HCT116 (cell line): ENCODE results near the gene GSKIP. TPM values are rescaled to one million over a fixed set of nuclear protein-coding genes. Genes with fewer than 3 reads are reported as not detected.

Experiments
- ATAC-seq: fragments of 200-7000 bp; cut with Tn5 transposase; 2 replicates; pipeline ENCODE4 v1.9.1; 2020; ENCODE audit warnings: mild to moderate bottlenecking, moderate library complexity
- BruUV-seq: library from RNA; stranded (reverse); fragments of 400-500 nt; replicated peaks from 2 replicates; lab custom pipeline; 2021; lab: Mats Ljungman, UMichigan
- CTCF ChIA-PET: fragments of 300-600 bp; sonication (Branson Sonifier 250); formaldehyde crosslinking; loops from one replicate; lab custom pipeline; 2021; ENCODE audit warnings: antibody characterized with exemption; lab: Charles Lee
- POLR2A ChIA-PET: fragments of 300-600, 350-600 bp; sonication (Branson Sonifier 250); formaldehyde crosslinking; loops from one replicate; lab custom pipeline; 2021; ENCODE audit warnings: antibody characterized with exemption; lab: Charles Lee
- RAD21 ChIA-PET, 2 experiments: fragments of 300-600 bp; sonication (Branson Sonifier 250); formaldehyde crosslinking; loops; one replicate each; lab custom pipeline; 2023; ENCODE audit warnings: low total read pairs in 2 of 2; ENCODE audit not compliant: uncharacterized antibody in 2 of 2, unreplicated experiment in 2 of 2, low non-redundant PET in 1 of 2; lab: Charles Lee
- DNase-seq: peaks from one replicate; pipeline ENCODE4 v3.0.0-alpha.2; 2010; ENCODE audit warnings: low read depth, low spot score
- H2AFZ ChIP-seq: fragments of 200-600 bp; shearing (Covaris generic), sonication (generic); 2 replicates; pipeline ENCODE4 v1.6.1; 2017; ENCODE audit warnings: low read depth, mixed run types, mixed read lengths, antibody characterized with exemption, low read length; ENCODE audit not compliant: poor library complexity, severe bottlenecking
- H3K27ac ChIP-seq: 2 replicates; pipeline ENCODE4 v1.5.1; 2012; ENCODE audit warnings: low read depth, low read length
- H3K27me3 ChIP-seq: fragments of 200-600 bp; sonication (generic); 2 replicates; pipeline ENCODE4 v1.6.1; 2016; ENCODE audit warnings: mixed run types, low read length, mixed read lengths; ENCODE audit not compliant: insufficient read depth
- H3K36me3 ChIP-seq, 2 experiments: fragments of 200-500 bp in 1 of 2; fragments of 200-600 bp in 1 of 2; sonication (Bioruptor generic) in 1 of 2; sonication (generic) in 1 of 2; 2 replicates each; pipeline versions ENCODE4 v1.5.1 to v1.6.1; 2014 to 2016; ENCODE audit warnings: low read length in 2 of 2, inconsistent platforms in 1 of 2, mixed read lengths in 1 of 2, mixed run types in 1 of 2; ENCODE audit not compliant: insufficient read depth in 2 of 2, control insufficient read depth in 1 of 2
- H3K4me1 ChIP-seq, 2 experiments: fragments of 200-600 bp in 1 of 2; sonication (generic) in 1 of 2; 2 replicates each; pipeline versions ENCODE4 v1.5.1 to v1.6.1; 2012 to 2017; ENCODE audit warnings: low read length in 2 of 2, inconsistent platforms in 1 of 2, mild to moderate bottlenecking in 1 of 2, mixed read lengths in 1 of 2, mixed run types in 1 of 2, moderate library complexity in 1 of 2; ENCODE audit not compliant: insufficient read depth in 2 of 2, control insufficient read depth in 1 of 2
- H3K4me2 ChIP-seq: fragments of 200-600 bp; sonication (generic); 2 replicates; pipeline ENCODE4 v1.6.1; 2017; ENCODE audit warnings: mixed run types, low read length, mixed read lengths
- H3K4me3 ChIP-seq, 2 experiments: fragments of 200-600 bp in 1 of 2; sonication (generic) in 1 of 2; replicated peaks in 1 of 2; 2 replicates each; pipeline ENCODE4 v1.5.1; 2011 to 2016; ENCODE audit warnings: low read length in 2 of 2, control low read depth in 1 of 2, low read depth in 1 of 2, mild to moderate bottlenecking in 1 of 2, mixed read lengths in 1 of 2, mixed run types in 1 of 2
- H3K79me2 ChIP-seq: fragments of 200-600 bp; sonication (generic); 2 replicates; pipeline ENCODE4 v1.6.1; 2017; ENCODE audit warnings: mild to moderate bottlenecking, mixed run types, low read length, moderate library complexity, mixed read lengths; ENCODE audit not compliant: insufficient read depth
- H3K9ac ChIP-seq: fragments of 200-600 bp; sonication (generic); 2 replicates; pipeline ENCODE4 v1.6.1; 2016; ENCODE audit warnings: low read length, mixed read lengths
- H3K9me2 ChIP-seq: fragments of 200-600 bp; sonication (generic), shearing (Covaris generic); 2 replicates; pipeline ENCODE4 v1.6.1; 2017; ENCODE audit warnings: mixed run types, mild to moderate bottlenecking, moderate library complexity; ENCODE audit not compliant: insufficient read depth
- H3K9me3 ChIP-seq, 2 experiments: fragments of 200-500 bp in 1 of 2; fragments of 200-600 bp in 1 of 2; sonication (Bioruptor generic) in 1 of 2; sonication (generic) in 1 of 2; 2 replicates each; pipeline ENCODE4 v1.6.1; 2014 to 2017; ENCODE audit warnings: low read length in 2 of 2, mixed read lengths in 2 of 2, inconsistent platforms in 1 of 2, low read depth in 1 of 2, mild to moderate bottlenecking in 1 of 2, mixed run types in 1 of 2, moderate library complexity in 1 of 2; ENCODE audit not compliant: control insufficient read depth in 1 of 2, insufficient read depth in 1 of 2
- H4K20me1 ChIP-seq: fragments of 200-600 bp; sonication (generic), shearing (Covaris generic); 2 replicates; pipeline ENCODE4 v1.6.1; 2017; ENCODE audit warnings: mixed run types, mild to moderate bottlenecking, moderate library complexity; ENCODE audit not compliant: insufficient read depth
- ATF3 ChIP-seq: IDR thresholded peaks from 2 replicates; pipeline ENCODE4 v1.6.1; 2012
- CEBPB ChIP-seq: IDR thresholded peaks from 2 replicates; pipeline ENCODE4 v1.6.1; 2012; ENCODE audit warnings: low read depth
- CTCF ChIP-seq, 3 experiments: fragments of 200-600 bp in 1 of 3; sonication (generic) in 1 of 3; IDR thresholded peaks in 2 of 3; conservative IDR thresholded peaks in 1 of 3; 2 replicates each; pipeline ENCODE4 v1.5.1; 2012 to 2017; ENCODE audit warnings: low read depth in 2 of 3, low read length in 2 of 3, antibody characterized with exemption in 1 of 3, borderline replicate concordance in 1 of 3, control low read depth in 1 of 3, mild to moderate bottlenecking in 1 of 3, mixed read lengths in 1 of 3, mixed run types in 1 of 3, moderate library complexity in 1 of 3; ENCODE audit not compliant: insufficient read depth in 1 of 3
- EGR1 ChIP-seq: IDR thresholded peaks from 2 replicates; pipeline ENCODE4 v1.6.1; 2012; ENCODE audit warnings: low read depth
- ELF1 ChIP-seq: IDR thresholded peaks from 2 replicates; pipeline ENCODE4 v1.6.1; 2012; ENCODE audit warnings: low read depth, borderline replicate concordance
- EZH2 ChIP-seq: fragments of 200-600 bp; sonication (generic); IDR thresholded peaks from 2 replicates; pipeline ENCODE4 v1.6.1; 2017; ENCODE audit warnings: antibody characterized with exemption, mixed run types
- FOSL1 ChIP-seq: IDR thresholded peaks from 2 replicates; pipeline ENCODE4 v1.6.1; 2012; ENCODE audit warnings: low read depth
- JUND ChIP-seq: IDR thresholded peaks from 2 replicates; pipeline ENCODE4 v1.6.1; 2012
- POLR2A ChIP-seq: IDR thresholded peaks from 2 replicates; pipeline ENCODE4 v1.7.0; 2011; ENCODE audit warnings: borderline replicate concordance; ENCODE audit not compliant: insufficient read depth, insufficient read length; ENCODE audit errors: extremely low read depth
- POLR2AphosphoS5 ChIP-seq: IDR thresholded peaks from 2 replicates; pipeline ENCODE4 v1.6.1; 2011; ENCODE audit warnings: mild to moderate bottlenecking, low read depth, low read length, moderate library complexity
- SP1 ChIP-seq: IDR thresholded peaks from 2 replicates; pipeline ENCODE4 v1.6.1; 2012; ENCODE audit warnings: low read depth
- SRF ChIP-seq: IDR thresholded peaks from 2 replicates; pipeline ENCODE4 v1.6.1; 2012; ENCODE audit warnings: low read depth
- TCF7L2 ChIP-seq: IDR thresholded peaks from 2 replicates; pipeline ENCODE4 v1.7.0; 2011; ENCODE audit warnings: borderline replicate concordance, inconsistent platforms; ENCODE audit not compliant: insufficient read depth, insufficient read length; ENCODE audit errors: extremely low read depth
- ZBTB33 ChIP-seq: IDR thresholded peaks from 2 replicates; pipeline ENCODE4 v1.6.1; 2011; ENCODE audit warnings: mild to moderate bottlenecking, low read length, moderate library complexity; ENCODE audit not compliant: insufficient replicate concordance; ENCODE audit errors: extremely low read depth
- ZFX ChIP-seq: fragments of 450-650 bp; IDR thresholded peaks from 2 replicates; pipeline ENCODE4 v1.6.1; 2017
- intact Hi-C: fragments of 100-400 bp; cut with micrococcal nuclease; formaldehyde crosslinking; loops from 2 replicates; pipeline ENCODE4 v1.10.0; 2022
- total RNA-seq: library from RNA; stranded (reverse); gene quantifications from one replicate; pipeline ENCODE4 v1.2.1, GENCODE V29; 2021; ENCODE audit not compliant: unreplicated experiment

GSKIP gene
- total RNA-seq, 1 experiment from 2014 or later: 21.7 TPM

GRCh38 chr14:96398432-96398831, 35.1 kb downstream of the GSKIP start:
- no peak overlapping the region for H3K9ac ChIP-seq
- no peaks in the 10 kb centered on the region for H3K9me3 ChIP-seq
- H3K27me3 ChIP-seq: no peaks in the 10 kb centered on the region
- H3K4me2 ChIP-seq: no peak overlapping the region
- H2AFZ ChIP-seq: no peak overlapping the region
- CTCF ChIA-PET: no interaction called here
- no peak overlapping the region for H3K4me3 ChIP-seq
- H3K4me1 ChIP-seq: peaks cover 0 to under 1% of the 10 kb centered on the region in 2 experiments; a peak in 1 of 4 replicates
- TF ChIP-seq EZH2 (no peak), CEBPB (no peak), FOSL1 (no peak)
- TF ChIP-seq, all 23 proteins: peak for 0
- Histone ChIP-seq H3K27ac (no peak overlapping the region), H4K20me1 (no peaks in the 10 kb centered on the region), H3K36me3 (no peaks in the 10 kb centered on the region), H3K79me2 (no peaks in the 10 kb centered on the region), H3K9me2 (no peaks in the 10 kb centered on the region)
- ATAC-seq: no peak
- BruUV-seq: no TSS peak
- ChIA-PET POLR2A (no interaction called here), RAD21 (no interaction called here)
- intact Hi-C loops: no loop called here
- no peak for DNase-seq

GRCh38 chr14:96398921-96399320, 35.6 kb downstream of the GSKIP start:
- BruUV-seq: no TSS peak
- no peaks in the 10 kb centered on the region for H3K79me2 ChIP-seq
- no peaks in the 10 kb centered on the region for H3K27me3 ChIP-seq
- ChIA-PET CTCF (no interaction called here), RAD21 (no interaction called here), POLR2A (no interaction called here)
- TF ChIP-seq TCF7L2 (no peak), POLR2A (no peak), ZFX (no peak), ELF1 (no peak), ZBTB33 (no peak), CTCF (IDR thresholded peaks at IDR 0.05 in 2 of 3, conservative IDR thresholded peaks at IDR 0.05 in 1 of 3; ENCODE audit: borderline replicate concordance in 1 of 3, insufficient read depth in 1 of 3, low read depth in 2 of 3, low read length in 2 of 3) (no peak), ATF3 (no peak), SRF (no peak), JUND (no peak), SP1 (no peak), EGR1 (no peak), POLR2AphosphoS5 (no peak), CEBPB (no peak)
- H3K9me3 ChIP-seq: no peaks in the 10 kb centered on the region
- no peak overlapping the region for H3K27ac ChIP-seq
- intact Hi-C loops: no loop called here
- no peaks in the 10 kb centered on the region for H3K9me2 ChIP-seq
- H3K4me1 ChIP-seq: no peaks in the 10 kb centered on the region
- H3K36me3 ChIP-seq: no peaks in the 10 kb centered on the region
- H3K4me3 ChIP-seq: no peak overlapping the region
- ATAC-seq (no peak), DNase-seq (no peak)
- no peaks in the 10 kb centered on the region for H4K20me1 ChIP-seq
- H3K4me2 ChIP-seq: no peak overlapping the region
- H3K9ac ChIP-seq: no peak overlapping the region
- H2AFZ ChIP-seq: no peak overlapping the region
